Aorta (tissue), 5 donors: ENCODE results near the gene SDF2. TPM values are rescaled to one million over a fixed set of nuclear protein-coding genes. Genes with fewer than 3 reads are reported as not detected.

Experiments
- ATAC-seq: fragments of 200-7000 bp; cut with Tn5 transposase; one replicate; pipeline ENCODE4 v1.9.1; 2022; ENCODE audit warnings: moderate library complexity; ENCODE audit not compliant: low FRiP score
- DNase-seq, 2 donors: peaks; one replicate each; pipeline ENCODE4 v3.0.0-alpha.2; 2020
- H3K27ac ChIP-seq, 2 donors: one replicate each; pipeline ENCODE4 v1.5.1; 2013; ENCODE audit warnings: low read length in 2 of 2, mild to moderate bottlenecking in 2 of 2, moderate library complexity in 2 of 2, control low read depth in 1 of 2, inconsistent platforms in 1 of 2, low read depth in 1 of 2
- H3K27me3 ChIP-seq, 2 donors: one replicate each; pipeline ENCODE4 v1.6.1; 2013; ENCODE audit warnings: control low read depth in 1 of 2, low read length in 1 of 2, mild to moderate bottlenecking in 1 of 2, moderate library complexity in 1 of 2; ENCODE audit not compliant: insufficient read depth in 2 of 2, control insufficient read depth in 1 of 2
- H3K36me3 ChIP-seq, 2 donors: one replicate each; pipeline ENCODE4 v1.6.1; 2013; ENCODE audit warnings: control low read depth in 1 of 2, low read length in 1 of 2, mild to moderate bottlenecking in 1 of 2; ENCODE audit not compliant: insufficient read depth in 2 of 2, control insufficient read depth in 1 of 2
- H3K4me1 ChIP-seq, 2 donors: one replicate each; pipeline ENCODE4 v1.6.1; 2013; ENCODE audit warnings: low read length in 2 of 2, control low read depth in 1 of 2, mild to moderate bottlenecking in 1 of 2, moderate library complexity in 1 of 2; ENCODE audit not compliant: insufficient read depth in 2 of 2, control insufficient read depth in 1 of 2
- H3K4me3 ChIP-seq, 2 donors: one replicate each; pipeline ENCODE4 v1.5.1; 2013; ENCODE audit warnings: low read length in 2 of 2, control low read depth in 1 of 2, mild to moderate bottlenecking in 1 of 2
- H3K9me3 ChIP-seq: one replicate; pipeline ENCODE4 v1.6.1; 2013; ENCODE audit warnings: mild to moderate bottlenecking, low read length; ENCODE audit not compliant: control insufficient read depth
- WGBS, 2 donors: extraction: QIAGEN DNeasy Blood & Tissue Kit; methylation state at CpG; one replicate each; pipeline ENCODE4 v1.1.7; 2013; 5-methylcytosine and 5-hydroxymethylcytosine counted together
- intact Hi-C, 2 donors: fragments of 100-400 bp; cut with DNase I; formaldehyde crosslinking; loops; one replicate each; pipeline versions ENCODE4 v1.14.2 to v1.15.0; 2022
- polyA plus RNA-seq, 2 donors: library from polyadenylated mRNA; stranded (reverse); fragments of 200-250 nt; gene quantifications; one replicate each; pipeline ENCODE4 v1.2.3, GENCODE V29; 2013
- total RNA-seq, 2 donors: library from RNA; stranded (reverse); fragmentation: NEBNext Ultra II Directional; extraction: Animal tissue kit (Norgen Biotek cat#: 25700); gene quantifications; one replicate each; pipeline ENCODE4 v1.2.1, GENCODE V29; 2021
- donor health status: healthy with polysubstance abuse.
- donor health status: Bipolar disorder and iron deficiency.
- donor health status: DM: no; HTN: no; CAD: no.
- donor health status: DM: no; HTN: no; CAD: no.
- donor health status: DM: yes; HTN: yes; CAD: no.

Gene SDF2
- total and polyA plus RNA-seq, 4 donors, result 34.8 to 51.5 (median 38.8) TPM

DNA sequence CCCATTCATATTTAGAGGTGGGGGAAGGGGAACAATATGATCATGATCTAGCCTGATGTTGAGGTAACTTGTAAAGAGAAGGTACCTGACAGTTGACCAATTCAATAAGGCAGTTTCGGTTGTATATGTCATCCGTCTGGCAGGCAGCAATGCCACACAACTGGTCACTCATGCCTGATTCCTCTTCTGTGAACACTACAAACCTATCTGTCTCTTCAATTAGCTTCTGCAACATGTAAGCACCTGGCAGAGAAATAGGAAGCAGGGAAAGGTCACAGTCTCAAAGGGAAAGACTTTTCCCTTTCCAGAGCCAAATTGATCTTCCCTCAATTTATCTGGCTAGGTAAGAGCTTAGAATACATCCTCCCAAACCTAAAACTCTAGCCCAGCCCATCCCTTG lies 37.6 kb downstream of the SDF2 start:
- Histone ChIP-seq H3K36me3 (peaks cover 19 to 43% of the 10 kb centered on the region in 2 donors), H3K4me3 (no peak overlapping the region), H3K9me3 (no peaks in the 10 kb centered on the region), H3K27me3 (no peaks in the 10 kb centered on the region), H3K27ac (no peak overlapping the region), H3K4me1 (no peaks in the 10 kb centered on the region)
- DNase-seq, result no peak
- WGBS, 2 donors, result 90 to 92% methylated on average over 2 of the region's 2 CpGs
- intact Hi-C loops, result no loop called here
- no peak for ATAC-seq

DNA sequence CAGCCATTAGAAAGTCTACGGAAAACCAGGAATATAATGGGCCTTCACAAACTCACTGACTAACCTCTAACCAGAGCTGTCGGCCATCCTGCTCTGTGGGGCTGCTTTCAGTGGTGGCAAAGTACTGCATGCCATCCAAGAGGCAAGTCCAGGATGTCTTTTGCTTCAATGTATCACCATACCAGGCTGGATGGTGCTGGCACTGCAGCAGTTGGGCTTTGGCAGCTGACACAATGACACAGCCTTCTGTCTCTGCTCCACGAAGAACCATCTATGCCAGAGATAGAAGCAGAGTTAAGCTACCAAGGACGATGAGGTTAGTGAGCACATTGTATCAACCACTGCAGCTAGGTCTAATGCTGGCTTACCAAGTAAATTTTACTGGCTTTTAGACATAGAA lies 38.0 kb downstream of the SDF2 start:
- 89 to 93% methylated on average over 4 of the region's 4 CpGs for WGBS, 2 donors

DNA sequence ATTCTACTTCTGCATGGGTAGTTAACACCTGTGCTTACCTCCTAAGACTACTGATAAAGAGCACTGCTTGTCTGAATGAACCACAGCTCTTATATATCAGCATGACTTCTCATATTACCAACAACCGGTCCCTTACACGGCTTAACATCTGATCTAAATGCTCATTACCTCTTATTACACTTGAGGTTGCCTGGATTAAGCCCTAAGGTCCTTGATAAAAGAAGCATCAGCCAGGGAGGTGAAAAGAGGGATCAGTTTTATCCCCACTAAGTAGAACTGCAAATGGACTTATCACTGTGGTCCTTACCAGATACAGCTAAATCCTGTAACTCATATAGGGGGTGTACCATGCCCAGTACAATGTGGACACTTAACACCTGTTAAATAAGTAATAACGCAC lies 39.5 kb downstream of the SDF2 start:
- H3K4me1 ChIP-seq, result no peaks in the 10 kb centered on the region
- ATAC-seq (no peak), DNase-seq (no peak)
- H3K4me3 ChIP-seq, result no peak overlapping the region
- H3K27ac ChIP-seq, result no peak overlapping the region
- 92 to 96% methylated on average over 3 of the region's 3 CpGs for WGBS, 2 donors
- H3K36me3 ChIP-seq, result peaks cover 20 to 37% of the 10 kb centered on the region in 2 donors
- H3K9me3 ChIP-seq, result no peaks in the 10 kb centered on the region
- intact Hi-C loops, result no loop called here
- no peaks in the 10 kb centered on the region for H3K27me3 ChIP-seq

More for the DNA sequence above, 38.0 kb downstream of the SDF2 start:
- no peak for ATAC-seq
- DNase-seq, result no peak
- H3K4me1 ChIP-seq, result no peaks in the 10 kb centered on the region
- no peak overlapping the region for H3K4me3 ChIP-seq
- intact Hi-C loops, result no loop called here
- no peaks in the 10 kb centered on the region for H3K9me3 ChIP-seq
- no peak overlapping the region for H3K27ac ChIP-seq
- peaks cover 20 to 44% of the 10 kb centered on the region in 2 donors for H3K36me3 ChIP-seq
- H3K27me3 ChIP-seq, result no peaks in the 10 kb centered on the region

DNA sequence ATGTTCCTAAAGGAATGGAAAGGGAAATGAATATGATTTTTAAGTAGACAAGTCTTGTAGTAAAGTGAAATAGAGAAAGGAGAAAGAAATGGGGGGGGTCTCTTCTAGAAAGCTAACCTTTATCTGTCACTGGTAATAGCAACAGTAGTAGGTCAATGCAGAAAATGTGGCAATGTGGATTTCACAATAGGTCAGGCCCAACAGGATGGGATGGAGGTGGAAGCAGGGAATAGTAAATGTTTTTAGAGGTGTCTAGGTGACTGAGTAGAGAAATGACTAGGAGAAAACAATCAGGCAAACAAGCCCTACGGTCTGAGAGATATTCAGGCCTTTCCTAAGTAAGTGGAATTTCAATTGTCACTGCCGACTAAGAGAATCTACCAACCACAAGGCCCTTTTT lies 41.7 kb downstream of the SDF2 start:
- Histone ChIP-seq H3K4me1 (no peaks in the 10 kb centered on the region), H3K4me3 (no peak overlapping the region), H3K9me3 (no peaks in the 10 kb centered on the region), H3K36me3 (peaks cover 27 to 37% of the 10 kb centered on the region in 2 donors), H3K27ac (no peak overlapping the region), H3K27me3 (no peaks in the 10 kb centered on the region)
- WGBS, 2 donors, result 77 to 88% methylated on average over 2 of the region's 2 CpGs
- DNase-seq (no peak), ATAC-seq (no peak)
- intact Hi-C loops, result no loop called here

DNA sequence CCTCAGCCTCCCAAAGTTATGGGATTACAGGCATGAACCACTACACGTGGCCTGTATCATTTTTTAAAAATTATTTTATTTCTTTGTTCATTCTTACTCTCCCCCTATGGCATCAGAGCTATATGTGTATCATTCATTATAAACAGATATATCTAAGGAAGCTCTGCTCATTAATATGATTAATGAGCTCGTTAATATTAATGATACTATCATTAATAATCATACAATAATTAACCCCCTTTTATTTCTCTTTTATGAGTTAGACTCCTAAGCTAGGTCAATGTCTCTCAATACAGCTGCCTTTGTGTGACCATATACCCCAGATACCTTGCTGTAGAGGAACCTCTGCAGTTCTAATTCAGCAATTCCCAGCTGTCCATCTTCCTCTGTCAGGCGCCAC lies 43.2 kb downstream of the SDF2 start:
- no peak for ATAC-seq
- H3K27me3 ChIP-seq, result no peaks in the 10 kb centered on the region
- no peak for DNase-seq
- intact Hi-C loops, result no loop called here
- 90 to 94% methylated on average over 3 of the region's 3 CpGs for WGBS, 2 donors
- peaks cover 26 to 33% of the 10 kb centered on the region in 2 donors for H3K36me3 ChIP-seq
- no peak overlapping the region for H3K27ac ChIP-seq
- no peak overlapping the region for H3K4me3 ChIP-seq
- no peaks in the 10 kb centered on the region for H3K9me3 ChIP-seq
- H3K4me1 ChIP-seq, result no peaks in the 10 kb centered on the region

DNA sequence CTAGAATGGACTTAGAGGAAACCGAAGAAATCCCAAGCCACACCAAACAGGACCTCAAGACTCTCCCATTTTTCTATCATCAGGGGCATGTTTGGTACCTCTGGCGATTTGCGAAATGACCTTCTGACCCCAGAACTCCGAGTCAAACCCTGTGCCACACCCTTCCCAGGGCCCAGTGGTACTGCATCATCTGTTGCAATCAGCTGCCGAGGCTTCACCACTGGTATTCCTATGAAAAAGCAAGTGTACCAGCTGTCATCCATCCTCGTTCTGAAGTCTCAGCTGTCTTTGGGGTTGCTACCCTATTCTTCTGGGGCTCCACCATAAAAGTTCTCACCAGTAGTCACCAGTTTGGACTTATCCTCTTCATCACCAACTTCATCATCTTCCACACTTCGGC lies 45.4 kb downstream of the SDF2 start:
- ATAC-seq (no peak), DNase-seq (no peak)
- H3K27ac ChIP-seq, result no peak overlapping the region
- no peaks in the 10 kb centered on the region for H3K27me3 ChIP-seq
- intact Hi-C loops, result no loop called here
- no peak overlapping the region for H3K4me3 ChIP-seq
- WGBS, 2 donors, result 79% methylated on average over 7 of the region's 7 CpGs
- H3K36me3 ChIP-seq, result peaks cover 21 to 24% of the 10 kb centered on the region in 2 donors
- no peaks in the 10 kb centered on the region for H3K9me3 ChIP-seq
- no peaks in the 10 kb centered on the region for H3K4me1 ChIP-seq

DNA sequence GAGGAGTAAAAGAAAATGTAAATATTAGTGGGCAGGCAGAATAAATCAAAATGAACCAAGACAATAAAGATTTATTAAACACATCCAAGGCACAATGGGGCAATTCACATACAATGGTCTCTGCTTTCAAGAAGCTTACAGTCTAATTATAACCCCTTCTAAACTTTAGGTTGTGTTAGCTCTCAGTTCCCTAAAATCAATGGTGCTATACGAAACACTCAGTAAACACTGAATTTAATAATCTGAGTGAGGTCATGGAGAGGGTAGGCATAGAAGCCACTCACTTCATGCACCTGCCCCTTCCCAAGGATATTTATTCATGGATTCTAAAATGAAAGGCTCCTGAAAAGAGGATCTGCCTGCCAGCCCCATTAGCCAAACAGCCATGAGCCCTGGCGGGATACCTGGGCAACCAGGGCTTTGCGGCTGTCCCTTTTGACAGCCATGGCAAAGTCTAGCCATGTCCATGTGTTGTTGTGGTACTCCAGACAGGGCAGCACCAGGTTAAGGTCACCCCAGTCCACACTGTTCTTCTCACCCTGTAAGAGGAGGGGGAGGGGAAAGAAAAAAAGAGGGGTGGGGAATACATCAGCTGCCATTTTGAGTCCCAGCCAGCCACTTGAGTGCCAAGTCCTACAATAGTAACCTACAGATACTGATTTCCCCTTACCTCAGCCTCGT lies 46.3 kb downstream of the SDF2 start:
- Histone ChIP-seq H3K36me3 (peaks cover 12 to 20% of the 10 kb centered on the region in 2 donors), H3K4me3 (no peak overlapping the region), H3K9me3 (no peaks in the 10 kb centered on the region), H3K27me3 (no peaks in the 10 kb centered on the region), H3K4me1 (no peaks in the 10 kb centered on the region), H3K27ac (no peak overlapping the region)
- DNase-seq, result no peak
- ATAC-seq, result no peak
- intact Hi-C loops, result no loop called here
- WGBS, 2 donors, result 79 to 82% methylated on average over 4 of the region's 4 CpGs

DNA sequence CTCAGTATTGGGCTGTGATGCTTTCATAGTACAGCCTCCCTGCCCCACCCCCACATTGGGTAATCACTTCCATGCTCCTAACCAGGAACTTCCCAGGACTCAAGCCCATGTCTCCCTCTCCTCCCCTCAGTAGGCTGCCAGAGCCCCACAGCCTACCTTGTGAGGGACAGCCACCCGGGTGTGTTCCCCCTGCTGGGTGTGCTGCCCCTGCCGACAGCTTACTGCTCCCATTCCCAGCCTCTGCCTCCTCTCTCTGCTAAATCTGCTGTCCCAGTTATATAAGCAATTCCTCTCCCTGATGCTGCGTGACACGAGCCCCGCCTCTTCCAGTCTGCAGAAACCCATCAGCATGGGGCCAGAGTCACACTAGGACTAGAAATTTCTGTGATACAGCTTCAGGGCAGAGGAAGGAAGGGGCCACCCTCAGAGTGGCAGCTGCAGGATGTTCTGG lies 47.8 kb downstream of the SDF2 start, which contains the start of gene RSKR:
TSS of gene RSKR (minus strand) at position 255 of the 451 bp plus-strand sequence. CDS start at position 231, 24 bp downstream.
- H3K4me1 ChIP-seq, result no peaks in the 10 kb centered on the region
- ATAC-seq (no peak), DNase-seq (no peak)
- 78 to 80% methylated on average over 5 of the region's 5 CpGs for WGBS, 2 donors
- H3K9me3 ChIP-seq, result no peaks in the 10 kb centered on the region
- peaks cover 0 to 13% of the 10 kb centered on the region in 2 donors for H3K36me3 ChIP-seq
- no peak within 1 kb of the TSS for H3K27ac ChIP-seq
- H3K4me3 ChIP-seq, result no peak within 1 kb of the TSS
- intact Hi-C loops, result loop anchor here (2.0 to 5.0 kb wide), 4 partner anchors 67 to 122 kb away; no protein-coding TSS in a partner anchor
- H3K27me3 ChIP-seq, result no peaks in the 10 kb centered on the region
